HCT116 (cell line): ENCODE results near the gene EGFR. TPM values are rescaled to one million over a fixed set of nuclear protein-coding genes. Genes with fewer than 3 reads are reported as not detected.

Experiments used
- ATAC-seq: fragments of 200-7000 bp; cut with Tn5 transposase; 2 replicates; pipeline ENCODE4 v1.9.1; 2020; ENCODE audit warnings: mild to moderate bottlenecking, moderate library complexity
- BruUV-seq: library from RNA; stranded (reverse); fragments of 400-500 nt; replicated peaks from 2 replicates; lab custom pipeline; 2021; lab: Mats Ljungman, UMichigan
- CTCF ChIA-PET: fragments of 300-600 bp; sonication (Branson Sonifier 250); formaldehyde crosslinking; loops from one replicate; lab custom pipeline; 2021; ENCODE audit warnings: antibody characterized with exemption; lab: Charles Lee
- POLR2A ChIA-PET: fragments of 300-600, 350-600 bp; sonication (Branson Sonifier 250); formaldehyde crosslinking; loops from one replicate; lab custom pipeline; 2021; ENCODE audit warnings: antibody characterized with exemption; lab: Charles Lee
- RAD21 ChIA-PET, 2 experiments: fragments of 300-600 bp; sonication (Branson Sonifier 250); formaldehyde crosslinking; loops; one replicate each; lab custom pipeline; 2023; ENCODE audit warnings: low total read pairs in 2 of 2; ENCODE audit not compliant: uncharacterized antibody in 2 of 2, unreplicated experiment in 2 of 2, low non-redundant PET in 1 of 2; lab: Charles Lee
- DNase-seq: peaks from one replicate; pipeline ENCODE4 v3.0.0-alpha.2; 2010; ENCODE audit warnings: low read depth, low spot score
- H2AFZ ChIP-seq: fragments of 200-600 bp; shearing (Covaris generic), sonication (generic); 2 replicates; pipeline ENCODE4 v1.6.1; 2017; ENCODE audit warnings: low read depth, mixed run types, mixed read lengths, antibody characterized with exemption, low read length; ENCODE audit not compliant: poor library complexity, severe bottlenecking
- H3K27ac ChIP-seq: 2 replicates; pipeline ENCODE4 v1.5.1; 2012; ENCODE audit warnings: low read depth, low read length
- H3K27me3 ChIP-seq: fragments of 200-600 bp; sonication (generic); 2 replicates; pipeline ENCODE4 v1.6.1; 2016; ENCODE audit warnings: mixed run types, low read length, mixed read lengths; ENCODE audit not compliant: insufficient read depth
- H3K36me3 ChIP-seq, 2 experiments: fragments of 200-500 bp in 1 of 2; fragments of 200-600 bp in 1 of 2; sonication (Bioruptor generic) in 1 of 2; sonication (generic) in 1 of 2; 2 replicates each; pipeline versions ENCODE4 v1.5.1 to v1.6.1; 2014 to 2016; ENCODE audit warnings: low read length in 2 of 2, inconsistent platforms in 1 of 2, mixed read lengths in 1 of 2, mixed run types in 1 of 2; ENCODE audit not compliant: insufficient read depth in 2 of 2, control insufficient read depth in 1 of 2
- H3K4me1 ChIP-seq, 2 experiments: fragments of 200-600 bp in 1 of 2; sonication (generic) in 1 of 2; 2 replicates each; pipeline versions ENCODE4 v1.5.1 to v1.6.1; 2012 to 2017; ENCODE audit warnings: low read length in 2 of 2, inconsistent platforms in 1 of 2, mild to moderate bottlenecking in 1 of 2, mixed read lengths in 1 of 2, mixed run types in 1 of 2, moderate library complexity in 1 of 2; ENCODE audit not compliant: insufficient read depth in 2 of 2, control insufficient read depth in 1 of 2
- H3K4me2 ChIP-seq: fragments of 200-600 bp; sonication (generic); 2 replicates; pipeline ENCODE4 v1.6.1; 2017; ENCODE audit warnings: mixed run types, low read length, mixed read lengths
- H3K4me3 ChIP-seq, 2 experiments: fragments of 200-600 bp in 1 of 2; sonication (generic) in 1 of 2; replicated peaks in 1 of 2; 2 replicates each; pipeline ENCODE4 v1.5.1; 2011 to 2016; ENCODE audit warnings: low read length in 2 of 2, control low read depth in 1 of 2, low read depth in 1 of 2, mild to moderate bottlenecking in 1 of 2, mixed read lengths in 1 of 2, mixed run types in 1 of 2
- H3K79me2 ChIP-seq: fragments of 200-600 bp; sonication (generic); 2 replicates; pipeline ENCODE4 v1.6.1; 2017; ENCODE audit warnings: mild to moderate bottlenecking, mixed run types, low read length, moderate library complexity, mixed read lengths; ENCODE audit not compliant: insufficient read depth
- H3K9ac ChIP-seq: fragments of 200-600 bp; sonication (generic); 2 replicates; pipeline ENCODE4 v1.6.1; 2016; ENCODE audit warnings: low read length, mixed read lengths
- H3K9me2 ChIP-seq: fragments of 200-600 bp; sonication (generic), shearing (Covaris generic); 2 replicates; pipeline ENCODE4 v1.6.1; 2017; ENCODE audit warnings: mixed run types, mild to moderate bottlenecking, moderate library complexity; ENCODE audit not compliant: insufficient read depth
- H3K9me3 ChIP-seq, 2 experiments: fragments of 200-500 bp in 1 of 2; fragments of 200-600 bp in 1 of 2; sonication (Bioruptor generic) in 1 of 2; sonication (generic) in 1 of 2; 2 replicates each; pipeline ENCODE4 v1.6.1; 2014 to 2017; ENCODE audit warnings: low read length in 2 of 2, mixed read lengths in 2 of 2, inconsistent platforms in 1 of 2, low read depth in 1 of 2, mild to moderate bottlenecking in 1 of 2, mixed run types in 1 of 2, moderate library complexity in 1 of 2; ENCODE audit not compliant: control insufficient read depth in 1 of 2, insufficient read depth in 1 of 2
- H4K20me1 ChIP-seq: fragments of 200-600 bp; sonication (generic), shearing (Covaris generic); 2 replicates; pipeline ENCODE4 v1.6.1; 2017; ENCODE audit warnings: mixed run types, mild to moderate bottlenecking, moderate library complexity; ENCODE audit not compliant: insufficient read depth
- CBX3 ChIP-seq: IDR thresholded peaks from 2 replicates; pipeline ENCODE4 v1.6.1; 2012; ENCODE audit warnings: low read depth
- CEBPB ChIP-seq: IDR thresholded peaks from 2 replicates; pipeline ENCODE4 v1.6.1; 2012; ENCODE audit warnings: low read depth
- CTCF ChIP-seq, 3 experiments: fragments of 200-600 bp in 1 of 3; sonication (generic) in 1 of 3; IDR thresholded peaks in 2 of 3; conservative IDR thresholded peaks in 1 of 3; 2 replicates each; pipeline ENCODE4 v1.5.1; 2012 to 2017; ENCODE audit warnings: low read depth in 2 of 3, low read length in 2 of 3, antibody characterized with exemption in 1 of 3, borderline replicate concordance in 1 of 3, control low read depth in 1 of 3, mild to moderate bottlenecking in 1 of 3, mixed read lengths in 1 of 3, mixed run types in 1 of 3, moderate library complexity in 1 of 3; ENCODE audit not compliant: insufficient read depth in 1 of 3
- ELF1 ChIP-seq: IDR thresholded peaks from 2 replicates; pipeline ENCODE4 v1.6.1; 2012; ENCODE audit warnings: low read depth, borderline replicate concordance
- EZH2 ChIP-seq: fragments of 200-600 bp; sonication (generic); IDR thresholded peaks from 2 replicates; pipeline ENCODE4 v1.6.1; 2017; ENCODE audit warnings: antibody characterized with exemption, mixed run types
- JUND ChIP-seq: IDR thresholded peaks from 2 replicates; pipeline ENCODE4 v1.6.1; 2012
- MAX ChIP-seq: IDR thresholded peaks from 2 replicates; pipeline ENCODE4 v1.6.1; 2012
- POLR2AphosphoS5 ChIP-seq: IDR thresholded peaks from 2 replicates; pipeline ENCODE4 v1.6.1; 2011; ENCODE audit warnings: mild to moderate bottlenecking, low read depth, low read length, moderate library complexity
- RAD21 ChIP-seq: IDR thresholded peaks from 2 replicates; pipeline ENCODE4 v1.6.1; 2012; ENCODE audit warnings: low read depth, mild to moderate bottlenecking
- SP1 ChIP-seq: IDR thresholded peaks from 2 replicates; pipeline ENCODE4 v1.6.1; 2012; ENCODE audit warnings: low read depth
- TCF7L2 ChIP-seq: IDR thresholded peaks from 2 replicates; pipeline ENCODE4 v1.7.0; 2011; ENCODE audit warnings: borderline replicate concordance, inconsistent platforms; ENCODE audit not compliant: insufficient read depth, insufficient read length; ENCODE audit errors: extremely low read depth
- YY1 ChIP-seq: IDR thresholded peaks from 2 replicates; pipeline ENCODE4 v1.6.1; 2011; ENCODE audit warnings: low read length, low read depth, moderate library complexity, mild to moderate bottlenecking; ENCODE audit not compliant: insufficient replicate concordance; ENCODE audit errors: extremely low read depth
- ZFX ChIP-seq: fragments of 450-650 bp; IDR thresholded peaks from 2 replicates; pipeline ENCODE4 v1.6.1; 2017
- ZNF274 ChIP-seq: fragments of 200-500 bp; sonication (Bioruptor generic); IDR thresholded peaks from 2 replicates; pipeline ENCODE4 v1.6.1; 2014; ENCODE audit warnings: mild to moderate bottlenecking, low read depth, low read length, inconsistent platforms
- intact Hi-C: fragments of 100-400 bp; cut with micrococcal nuclease; formaldehyde crosslinking; loops from 2 replicates; pipeline ENCODE4 v1.10.0; 2022
- total RNA-seq: library from RNA; stranded (reverse); gene quantifications from one replicate; pipeline ENCODE4 v1.2.1, GENCODE V29; 2021; ENCODE audit not compliant: unreplicated experiment
- TF ChIP-seq, protein P1 (sequence below): IDR thresholded peaks from 2 replicates; pipeline ENCODE4 v1.6.1; 2012

The EGFR gene
- total RNA-seq, 1 experiment from 2014 or later: 71.5 TPM

GRCh38 chr7:55198634-55199392 is 180.0 kb downstream of the EGFR start:
- Histone ChIP-seq H4K20me1 (no peaks in the 10 kb centered on the region), H3K79me2 (no peaks in the 10 kb centered on the region), H3K9ac (no peak overlapping the region), H3K4me3 (no peak overlapping the region), H3K27ac (no peak overlapping the region), H3K4me2 (no peak overlapping the region), H2AFZ (no peak overlapping the region), H3K36me3 (peaks cover 36 to 54% of the 10 kb centered on the region in 2 experiments), H3K4me1 (no peaks in the 10 kb centered on the region), H3K9me2 (no peaks in the 10 kb centered on the region), H3K27me3 (no peaks in the 10 kb centered on the region), H3K9me3 (no peaks in the 10 kb centered on the region)
- intact Hi-C loops: no loop called here
- TF ChIP-seq CTCF (IDR thresholded peaks at IDR 0.05 in 2 of 3, conservative IDR thresholded peaks at IDR 0.05 in 1 of 3; ENCODE audit: borderline replicate concordance in 1 of 3, insufficient read depth in 1 of 3, low read depth in 2 of 3, low read length in 2 of 3): no peak
- no peak for TF ChIP-seq JUND
- TF ChIP-seq TCF7L2: no peak
- TF ChIP-seq, protein P1, sequence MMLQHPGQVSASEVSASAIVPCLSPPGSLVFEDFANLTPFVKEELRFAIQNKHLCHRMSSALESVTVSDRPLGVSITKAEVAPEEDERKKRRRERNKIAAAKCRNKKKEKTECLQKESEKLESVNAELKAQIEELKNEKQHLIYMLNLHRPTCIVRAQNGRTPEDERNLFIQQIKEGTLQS: no peak
- no peak for TF ChIP-seq CBX3
- no peak for TF ChIP-seq SP1
- no peak for TF ChIP-seq ZFX
- CTCF ChIA-PET: no interaction called here
- DNase-seq (no peak), ATAC-seq (no peak)
- POLR2A ChIA-PET: no interaction called here
- RAD21 ChIA-PET: no interaction called here
- no TSS peak for BruUV-seq

- RAD21 ChIA-PET: no interaction called here
- Histone ChIP-seq H3K4me1 (no peaks in the 10 kb centered on the region), H3K4me3 (no peak overlapping the region), H3K4me2 (no peak overlapping the region), H2AFZ (no peak overlapping the region), H4K20me1 (no peaks in the 10 kb centered on the region), H3K27me3 (no peaks in the 10 kb centered on the region)
- intact Hi-C loops: no loop called here
- no peak for DNase-seq
- BruUV-seq: no TSS peak
- ATAC-seq: no peak
- POLR2A ChIA-PET: no interaction called here
- TF ChIP-seq CTCF (IDR thresholded peaks at IDR 0.05 in 2 of 3, conservative IDR thresholded peaks at IDR 0.05 in 1 of 3; ENCODE audit: borderline replicate concordance in 1 of 3, insufficient read depth in 1 of 3, low read depth in 2 of 3, low read length in 2 of 3) (no peak), ZNF274 (no peak), MAX (no peak), POLR2AphosphoS5 (no peak), ELF1 (no peak), ZFX (no peak), YY1 (no peak), EZH2 (no peak), CEBPB (no peak), CBX3 (no peak), RAD21 (no peak)
- TF ChIP-seq, protein P1: no peak
- TF ChIP-seq, all 23 proteins: peak for 0
- CTCF ChIA-PET: no interaction called here
- Histone ChIP-seq H3K9ac (no peak overlapping the region), H3K9me2 (no peaks in the 10 kb centered on the region), H3K36me3 (peaks cover 41 to 58% of the 10 kb centered on the region in 2 experiments), H3K79me2 (no peaks in the 10 kb centered on the region), H3K9me3 (no peaks in the 10 kb centered on the region), H3K27ac (no peak overlapping the region)
Measured at GRCh38 chr7:55199418-55199817, 180.6 kb downstream of the EGFR start.
